NCI-H2081 (cell line): ENCODE measurements around the gene TLE5.
"Not testable (repeated sequence)": the region's sequence is repeated elsewhere in the genome, so short reads cannot be mapped to it uniquely, and the experiment has no call there.

Source experiments
- DNase-seq, 2 experiments: peaks; one replicate each; lab custom pipeline; 2025; lab: John Stamatoyannopoulos, UW

The TLE5 gene

DNA sequence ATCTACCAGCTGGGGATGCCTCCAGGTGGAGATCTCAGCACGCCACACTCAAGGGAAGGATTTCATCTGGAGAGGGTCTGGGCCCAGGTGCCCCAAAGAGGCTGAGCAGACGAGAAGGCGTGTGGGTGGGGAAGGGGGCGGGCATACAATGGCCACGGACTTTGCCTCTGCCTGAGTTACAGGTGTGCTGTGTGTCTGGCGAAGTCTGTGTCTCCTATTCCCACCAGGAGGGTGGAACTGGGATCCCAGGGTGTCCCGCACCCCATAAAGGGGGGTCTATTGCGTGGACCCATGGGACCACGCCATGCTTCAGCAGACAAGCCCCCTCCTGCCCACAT is 36.8 kb downstream of the TLE5 start:
- DNase-seq: no peak

DNA sequence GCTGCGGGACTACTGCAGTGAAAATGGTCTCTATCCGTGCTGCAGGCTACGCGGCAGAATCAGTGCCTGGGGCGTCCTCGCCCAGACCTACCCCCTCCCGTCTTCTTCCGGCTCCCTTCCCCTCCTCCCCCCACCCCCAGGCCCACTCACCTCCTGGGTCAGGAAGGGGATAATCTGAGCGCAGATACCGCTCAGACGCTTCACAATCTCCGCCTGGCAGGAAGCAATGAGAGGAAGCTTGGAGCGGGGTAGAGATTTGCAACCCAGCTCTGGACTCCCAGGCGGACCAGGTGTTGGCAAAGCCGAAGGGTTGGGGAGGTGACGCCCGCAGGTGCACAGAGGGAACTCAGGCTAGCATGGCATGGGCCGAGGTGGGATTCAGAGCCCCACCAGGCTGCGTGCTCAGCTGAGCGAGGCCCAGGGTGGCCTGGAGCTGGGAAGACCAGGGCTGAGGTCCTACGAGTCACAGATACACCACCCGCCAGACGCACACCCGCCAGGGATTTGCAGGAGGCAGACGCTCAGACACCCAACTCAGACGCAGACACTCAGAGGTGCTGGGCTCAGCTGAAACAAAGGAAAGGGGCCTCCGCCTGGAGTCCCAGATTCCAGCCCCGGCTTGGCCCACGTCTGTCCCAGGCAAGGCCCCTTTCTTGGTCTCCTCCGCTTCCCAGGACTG is 37.3 kb downstream of the TLE5 start:
- DNase-seq: no peak

DNA sequence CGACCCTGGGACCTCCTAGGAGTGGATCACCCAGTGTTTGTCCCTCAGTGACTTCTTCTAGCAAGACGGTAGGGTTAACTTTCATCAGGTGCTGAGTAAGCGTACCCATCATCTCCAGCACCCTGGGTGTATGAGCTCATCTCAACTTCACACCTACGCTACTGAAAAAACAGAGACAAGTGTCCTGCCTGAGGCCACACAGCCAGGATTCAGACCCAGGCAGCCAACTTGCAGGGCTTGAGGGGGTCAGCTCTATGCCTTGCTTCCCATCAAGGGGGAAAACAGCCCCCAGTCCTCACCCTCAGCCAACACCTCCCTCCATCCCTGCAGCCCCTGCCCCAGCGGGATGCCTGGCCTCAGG is 37.8 kb downstream of the TLE5 start:
- DNase-seq: no peak

DNA sequence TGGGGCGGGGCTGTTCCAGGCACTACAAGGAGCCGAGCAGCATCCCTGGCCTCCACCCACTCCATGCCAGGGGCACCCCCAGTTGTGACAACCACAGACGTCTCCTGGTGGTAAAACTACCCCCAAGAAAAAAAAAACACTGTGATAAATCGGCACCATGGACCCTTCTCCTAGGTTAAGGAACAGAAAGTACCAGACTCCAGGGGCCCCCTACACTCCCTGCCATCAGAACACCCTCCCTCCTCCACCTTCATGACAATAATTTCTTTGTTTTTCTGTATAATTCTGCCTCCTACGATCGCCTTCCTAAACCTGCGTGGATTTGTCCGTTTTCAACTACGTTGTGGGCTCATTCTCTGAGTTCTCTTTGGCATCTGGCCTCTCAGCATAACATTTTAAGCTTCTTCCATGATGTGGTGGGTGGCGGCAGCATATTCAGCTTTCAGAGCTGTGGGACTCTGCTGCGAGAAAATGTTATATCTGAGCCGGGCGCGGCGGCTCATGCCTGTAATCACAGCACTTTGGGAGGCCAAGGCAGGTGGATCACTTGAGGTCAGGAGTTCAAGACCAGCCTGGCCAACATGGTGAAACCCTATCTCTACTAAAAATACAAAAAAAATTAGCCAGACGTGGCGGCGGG is 41.9 kb downstream of the TLE5 start:
- DNase-seq: no peak

DNA sequence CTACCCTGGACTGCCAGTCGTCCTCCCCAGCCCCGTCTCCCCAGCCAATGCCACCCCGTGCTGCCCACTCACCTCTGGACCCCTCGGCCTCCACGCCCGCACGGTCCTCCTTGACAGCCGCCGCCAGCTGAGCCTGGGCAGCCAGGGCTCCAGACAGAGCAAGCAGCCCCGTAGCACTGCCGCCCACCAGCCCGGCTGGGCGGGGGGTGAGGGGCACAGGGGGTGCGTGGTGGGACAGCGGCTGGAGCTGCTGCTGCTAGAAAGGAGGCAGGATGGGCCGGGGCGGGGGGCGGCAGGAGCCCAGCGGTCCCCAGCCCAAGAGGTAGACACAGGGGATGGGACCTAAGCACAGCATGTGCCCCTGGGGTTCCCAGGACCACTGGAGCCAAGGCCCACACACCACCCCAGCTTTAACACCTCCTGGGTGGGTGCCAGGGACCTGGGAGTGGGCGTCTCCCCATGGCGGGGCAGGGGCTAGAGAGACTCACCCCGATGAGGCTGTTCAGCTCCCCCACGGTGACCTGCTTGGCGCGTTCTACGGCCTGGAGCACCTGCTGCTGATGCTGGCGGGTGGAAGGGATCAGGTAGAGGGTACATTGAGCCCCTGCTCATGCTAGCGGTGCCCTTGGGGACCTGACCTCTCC is 43.0 kb downstream of the TLE5 start:
- no peak for DNase-seq

DNA sequence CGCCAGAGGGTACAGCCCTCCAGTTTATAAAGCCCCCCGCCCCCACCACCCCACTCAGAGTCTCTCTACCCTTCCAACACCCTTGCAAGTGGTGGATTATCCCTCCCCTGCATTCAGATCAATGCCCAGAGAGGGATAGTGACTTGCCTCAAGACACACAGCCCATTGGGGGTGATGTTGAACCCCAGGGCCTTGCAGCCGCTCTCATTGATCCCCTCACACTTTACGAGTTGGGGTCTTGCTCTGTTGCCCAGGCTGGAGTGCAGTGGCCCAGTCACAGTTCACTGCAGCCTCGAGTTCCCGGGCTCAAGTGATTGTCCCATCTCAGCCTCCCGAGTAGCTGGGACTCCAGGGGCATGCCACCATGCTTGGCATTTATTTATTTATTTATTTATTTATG is 44.4 kb downstream of the TLE5 start:
- no peak for DNase-seq

DNA sequence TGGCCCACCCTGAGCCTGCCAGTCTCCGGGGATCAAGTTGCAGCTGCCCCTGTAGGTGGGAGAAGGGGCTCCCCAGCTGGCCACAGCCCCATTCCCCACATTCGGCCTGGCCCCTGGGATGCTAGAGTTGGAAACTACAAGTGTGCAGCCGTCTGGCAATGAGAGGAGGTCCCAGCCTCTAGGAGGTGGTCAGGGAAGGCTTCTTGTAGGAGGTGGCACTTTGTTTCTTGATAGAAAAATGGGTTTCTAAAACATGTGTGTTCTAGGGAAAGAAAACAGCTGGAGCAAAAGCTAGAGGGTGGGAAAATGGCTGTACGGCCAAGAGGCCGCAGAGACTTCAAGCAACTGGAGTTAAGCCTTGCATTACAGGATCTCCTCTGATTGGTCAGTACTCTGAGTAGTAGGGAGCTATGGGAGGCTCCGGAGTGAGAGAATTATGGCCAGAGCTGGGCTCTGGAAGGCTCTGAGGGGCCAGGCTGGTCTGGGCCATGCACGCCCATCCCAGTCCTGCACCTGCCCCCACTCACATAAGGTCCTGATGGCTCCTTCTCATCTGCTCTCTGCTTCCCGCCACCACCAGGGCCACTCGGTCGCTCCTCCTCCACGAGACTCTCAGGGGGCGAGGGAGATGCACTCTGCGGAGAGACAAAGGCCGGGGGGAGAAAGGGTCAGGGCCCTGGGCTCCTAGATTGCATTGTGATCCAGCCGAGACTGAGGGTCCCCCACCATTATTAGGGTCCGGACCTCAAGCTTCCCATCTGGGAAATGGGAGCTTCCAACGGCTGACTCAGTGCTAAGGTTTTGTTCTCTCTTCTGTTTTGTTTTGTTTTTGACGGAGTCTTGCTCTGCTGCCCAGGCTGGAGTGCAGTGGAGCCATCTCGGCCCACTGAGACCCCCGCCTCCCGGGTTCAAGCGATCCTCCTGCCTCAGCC is 46.9 kb downstream of the TLE5 start:
- DNase-seq: no peak

DNA sequence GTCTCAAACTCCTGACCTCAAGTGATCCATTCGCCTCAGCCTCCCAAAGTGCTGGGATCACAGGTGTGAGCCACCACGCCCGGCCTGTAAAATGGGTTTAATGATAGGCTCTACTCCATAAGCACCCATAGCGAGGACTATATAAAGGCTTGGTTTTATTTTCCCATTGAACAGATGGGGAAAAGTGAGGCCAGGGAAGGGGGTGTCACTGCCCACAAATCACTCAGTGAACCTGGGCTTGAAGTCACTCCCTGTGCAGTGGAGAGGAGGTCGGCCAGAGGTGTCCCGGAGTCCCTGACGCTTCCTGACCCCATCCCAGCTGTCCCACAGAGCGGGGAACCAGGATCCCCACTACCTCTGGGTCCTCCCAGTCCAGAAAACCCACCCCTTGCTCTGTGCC is 48.2 kb downstream of the TLE5 start:
- no peak for DNase-seq

DNA sequence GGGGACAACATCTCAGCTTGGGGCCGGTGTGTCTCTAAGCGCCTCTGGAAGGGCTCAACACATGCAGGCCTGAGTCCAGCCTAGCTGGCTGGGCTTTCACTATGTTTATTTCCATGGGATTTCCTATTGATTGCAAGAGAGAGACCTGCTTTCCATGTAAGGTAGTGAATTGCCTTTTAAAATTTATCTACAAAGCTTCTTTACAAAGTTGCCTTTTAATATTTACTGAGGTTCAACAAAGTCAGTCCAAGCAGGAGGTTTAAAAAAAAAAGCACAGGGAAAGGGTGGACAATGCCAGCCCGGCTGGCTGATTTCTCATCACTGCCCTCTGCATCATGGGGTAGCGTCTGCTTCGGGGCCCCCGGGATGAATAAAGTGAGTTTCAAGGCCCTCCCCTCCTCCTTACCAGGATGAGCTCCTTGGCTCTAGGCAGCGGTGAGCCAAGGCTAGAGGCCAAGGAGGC is 49.0 kb downstream of the TLE5 start:
- DNase-seq: no peak

DNA sequence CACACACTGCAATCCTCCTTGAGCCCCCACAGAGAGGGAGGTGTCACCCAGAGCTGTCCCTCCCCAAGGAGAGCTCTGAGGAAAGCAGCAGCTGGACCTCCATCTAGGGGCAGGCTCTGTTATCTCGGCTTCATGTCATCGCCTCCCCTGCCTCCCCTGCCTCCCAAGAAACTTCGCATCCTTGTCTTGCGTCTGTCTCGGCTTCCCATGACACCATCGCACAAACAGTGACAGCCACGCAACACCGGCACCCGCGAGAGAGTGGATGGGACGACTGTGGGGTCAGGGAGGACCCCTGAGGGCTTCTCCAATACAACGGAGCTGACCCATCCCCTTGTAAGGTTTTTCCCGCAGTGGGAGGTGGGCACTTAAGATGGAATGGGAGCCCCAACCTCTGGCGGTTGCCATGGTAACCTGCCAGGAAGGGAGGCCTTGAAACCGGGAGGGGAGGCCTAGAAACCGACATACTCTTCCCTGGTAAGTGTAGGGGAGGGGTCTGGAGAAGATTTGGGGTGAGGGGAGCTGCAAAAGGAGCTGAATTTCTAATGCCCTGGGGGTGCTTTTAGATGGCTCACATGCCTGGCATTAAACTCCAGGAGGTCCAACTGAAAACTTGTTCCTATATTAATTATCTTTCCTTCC is 49.6 kb downstream of the TLE5 start:
- no peak for DNase-seq

DNA sequence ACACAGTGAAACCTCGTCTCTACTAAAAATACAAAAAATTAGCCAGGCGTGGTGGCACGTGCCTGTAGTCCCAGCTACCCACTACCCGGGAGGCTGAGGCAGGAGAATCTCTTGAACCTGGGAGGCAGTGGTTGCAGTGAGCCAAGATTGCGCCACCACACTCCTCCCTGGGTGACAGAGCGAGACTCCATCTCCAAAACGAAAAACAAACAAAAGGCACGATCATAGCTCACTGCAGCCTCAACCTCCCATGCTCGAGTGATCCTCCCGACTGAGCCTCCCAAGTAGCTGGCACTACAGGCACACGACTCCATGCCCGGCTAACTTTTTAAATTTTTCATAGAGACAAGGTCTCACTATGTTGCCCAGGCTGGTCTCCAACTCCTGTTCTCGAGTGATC is 50.2 kb downstream of the TLE5 start:
- not testable (repeated sequence) for DNase-seq

DNA sequence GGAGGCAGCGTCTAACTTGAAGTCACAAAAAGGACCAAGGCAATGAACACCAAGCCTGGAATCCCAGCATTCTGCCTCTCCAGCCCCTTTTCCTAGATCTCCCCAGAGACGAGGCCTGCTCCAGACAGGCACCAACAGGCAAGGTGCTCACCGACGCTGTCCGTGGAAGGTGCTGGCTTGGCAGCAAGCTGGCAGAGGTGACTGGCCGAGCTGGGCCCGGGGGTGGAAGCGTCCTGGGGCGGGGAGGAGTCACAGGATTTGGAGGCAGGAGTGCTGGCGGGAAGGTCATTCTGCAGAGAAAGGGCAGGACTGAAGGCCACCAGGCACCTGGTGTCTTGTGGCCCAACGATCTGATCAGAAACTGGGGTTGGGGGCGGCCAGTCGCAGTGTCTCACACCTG is 51.4 kb downstream of the TLE5 start:
- DNase-seq: no peak

DNA sequence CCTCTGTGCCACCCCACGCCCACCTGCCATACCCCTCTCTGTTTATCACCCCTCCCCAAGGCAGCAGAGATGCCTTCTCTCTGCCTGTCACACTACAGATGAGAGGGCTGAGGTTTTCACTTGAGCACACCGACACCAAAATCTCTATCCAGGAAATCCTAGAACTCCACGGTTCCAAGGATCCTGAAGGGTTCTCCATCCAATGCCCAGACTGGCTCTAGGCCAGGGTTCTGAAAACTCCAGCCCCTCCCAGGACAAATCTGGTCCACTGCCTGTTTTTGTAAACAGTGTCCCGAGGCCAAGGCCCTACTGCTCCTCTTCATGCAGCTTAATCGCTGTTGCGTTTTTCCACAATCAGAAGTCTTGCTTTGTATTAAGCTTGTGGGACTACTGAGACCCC is 53.3 kb downstream of the TLE5 start:
- no peak for DNase-seq

DNA sequence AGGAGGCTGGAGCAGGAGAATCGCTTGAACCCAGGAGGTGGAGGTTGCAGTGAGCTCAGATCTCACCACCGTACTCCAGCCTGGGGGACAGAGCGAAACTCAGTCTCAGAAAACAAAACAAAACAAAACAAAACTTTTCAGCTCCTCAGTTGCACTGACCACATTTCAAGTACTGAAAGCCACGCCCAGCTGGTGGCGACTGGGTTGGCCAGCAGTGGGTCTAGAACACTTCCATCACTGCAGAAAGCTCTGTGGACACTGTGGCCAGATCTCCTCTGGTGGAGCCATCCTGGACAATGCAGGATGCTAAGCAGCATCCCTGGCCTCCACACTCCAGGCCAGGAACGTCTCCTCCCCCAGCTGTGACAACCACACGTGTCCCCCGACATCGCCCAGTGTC is 54.3 kb downstream of the TLE5 start:
- no peak for DNase-seq

DNA sequence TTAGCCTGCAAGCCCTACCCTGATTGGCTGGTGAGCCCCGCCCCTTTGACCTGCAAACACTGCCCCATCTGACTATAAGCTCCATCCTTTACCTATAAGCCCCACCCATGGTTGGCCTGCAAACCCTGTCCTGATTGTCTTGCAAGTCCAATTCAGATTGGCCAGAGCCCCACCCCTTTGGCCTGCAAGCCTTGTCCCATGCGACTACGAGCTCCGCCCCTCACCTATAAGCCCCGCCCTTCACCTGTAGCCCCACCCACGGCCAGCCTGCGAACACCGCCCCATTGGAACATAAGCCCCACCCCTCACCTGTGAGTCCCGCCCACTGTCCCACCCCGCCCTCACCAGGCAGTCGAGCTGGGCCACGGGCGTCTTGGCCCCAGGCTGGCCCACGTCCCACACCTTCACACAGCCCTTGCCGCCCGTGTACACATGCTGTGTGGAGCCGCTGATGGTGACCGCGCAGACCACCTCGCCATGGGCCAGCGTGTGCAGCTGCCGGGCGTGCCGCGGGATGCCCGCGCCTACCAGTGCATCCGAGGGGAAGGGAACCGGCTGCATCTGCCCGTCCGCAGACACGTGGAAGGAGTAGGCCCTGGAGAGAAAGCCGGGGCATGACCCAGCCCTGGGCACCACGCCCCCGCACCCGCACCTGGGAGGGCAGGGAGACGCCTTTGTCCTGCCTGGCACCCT is 56.1 kb downstream of the TLE5 start:
- no peak for DNase-seq

DNA sequence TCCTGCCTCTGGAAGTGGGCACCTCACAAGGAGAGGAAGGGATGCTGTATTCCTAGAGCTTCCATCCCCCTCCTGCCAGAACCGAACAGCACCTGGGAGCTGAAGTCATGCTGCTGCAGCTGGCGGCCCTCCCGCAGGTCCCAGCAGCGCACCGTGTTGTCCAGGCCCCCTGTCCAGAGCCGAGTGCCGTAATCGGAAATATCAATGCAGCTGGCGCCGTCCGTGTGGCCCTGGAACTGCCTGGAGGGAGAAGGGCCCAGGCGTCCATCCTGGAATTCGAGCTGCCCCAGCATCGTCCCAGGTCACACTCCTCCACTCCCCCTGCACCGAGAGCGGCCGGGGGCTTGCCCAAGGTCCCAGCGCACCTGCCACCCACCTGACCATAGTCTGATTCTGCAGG is 57.0 kb downstream of the TLE5 start:
- DNase-seq: no peak

DNA sequence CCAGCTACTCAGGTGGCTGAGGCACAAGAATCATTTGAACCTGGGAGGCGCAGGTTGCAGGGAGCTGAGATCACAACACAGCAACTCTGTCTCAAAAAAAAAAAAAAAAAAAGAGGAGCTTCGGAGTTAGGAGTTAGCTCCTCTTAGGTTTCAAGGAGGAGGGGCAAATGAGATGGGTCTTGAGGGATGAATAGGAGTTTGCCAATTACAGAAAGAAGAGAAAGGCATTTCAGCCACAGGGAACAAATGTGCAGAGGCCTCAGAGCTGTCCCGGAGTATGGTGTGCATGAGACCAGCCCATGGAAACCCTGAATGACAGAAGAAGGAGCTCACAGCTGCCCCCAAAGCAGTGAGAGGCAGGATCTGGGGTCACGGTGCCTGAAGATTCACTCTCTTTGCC is 57.8 kb downstream of the TLE5 start:
- DNase-seq: no peak

DNA sequence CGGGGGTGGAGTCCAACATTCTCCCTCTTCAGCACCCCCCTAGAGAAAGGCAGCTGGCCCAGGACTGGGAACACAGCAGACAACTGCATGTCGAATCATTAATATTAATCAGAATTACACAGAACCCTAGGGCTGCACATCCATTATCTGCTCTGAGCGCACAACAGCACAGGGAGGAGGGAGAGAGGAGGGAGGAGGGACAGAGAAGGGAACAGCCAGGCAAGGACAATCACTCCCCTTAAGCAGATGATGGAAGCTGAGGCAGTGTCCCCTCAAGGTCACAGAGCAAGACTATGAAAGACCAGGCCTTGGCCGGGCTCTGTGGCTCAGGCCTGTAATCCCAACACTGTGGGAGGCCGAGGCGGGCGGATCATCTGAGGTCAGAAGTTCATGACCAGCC is 59.2 kb downstream of the TLE5 start:
- DNase-seq: no peak
